ENCODE data around the gene C10orf90.

DNA sequence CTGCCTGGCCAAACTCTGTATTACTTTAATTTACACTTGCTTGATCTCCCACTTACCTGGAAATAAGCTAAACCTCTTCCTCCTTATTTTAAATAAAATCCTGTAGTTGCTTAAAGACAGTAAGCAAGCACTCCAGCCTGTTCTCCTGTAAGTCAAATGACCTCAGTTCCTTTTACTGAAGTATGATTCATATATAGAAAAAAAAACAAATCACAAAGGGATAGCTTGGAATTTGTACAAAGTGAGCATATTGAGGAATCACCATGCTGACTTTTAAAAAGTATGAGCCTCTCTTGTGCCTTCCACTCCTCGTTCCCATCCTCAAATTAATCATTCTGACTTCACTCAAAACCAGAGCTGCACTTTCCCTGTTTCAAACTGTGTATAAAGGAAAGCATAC, 52.0 kb downstream of the C10orf90 start:
- TF ChIP-seq, protein P1, sequence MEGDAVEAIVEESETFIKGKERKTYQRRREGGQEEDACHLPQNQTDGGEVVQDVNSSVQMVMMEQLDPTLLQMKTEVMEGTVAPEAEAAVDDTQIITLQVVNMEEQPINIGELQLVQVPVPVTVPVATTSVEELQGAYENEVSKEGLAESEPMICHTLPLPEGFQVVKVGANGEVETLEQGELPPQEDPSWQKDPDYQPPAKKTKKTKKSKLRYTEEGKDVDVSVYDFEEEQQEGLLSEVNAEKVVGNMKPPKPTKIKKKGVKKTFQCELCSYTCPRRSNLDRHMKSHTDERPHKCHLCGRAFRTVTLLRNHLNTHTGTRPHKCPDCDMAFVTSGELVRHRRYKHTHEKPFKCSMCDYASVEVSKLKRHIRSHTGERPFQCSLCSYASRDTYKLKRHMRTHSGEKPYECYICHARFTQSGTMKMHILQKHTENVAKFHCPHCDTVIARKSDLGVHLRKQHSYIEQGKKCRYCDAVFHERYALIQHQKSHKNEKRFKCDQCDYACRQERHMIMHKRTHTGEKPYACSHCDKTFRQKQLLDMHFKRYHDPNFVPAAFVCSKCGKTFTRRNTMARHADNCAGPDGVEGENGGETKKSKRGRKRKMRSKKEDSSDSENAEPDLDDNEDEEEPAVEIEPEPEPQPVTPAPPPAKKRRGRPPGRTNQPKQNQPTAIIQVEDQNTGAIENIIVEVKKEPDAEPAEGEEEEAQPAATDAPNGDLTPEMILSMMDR (IDR thresholded peaks at IDR 0.05): no peak
- TF ChIP-seq POLR2A (IDR thresholded peaks at IDR 0.05): no peak

All from testis (tissue), 2 donors.